ENCODE measurements around the gene HRH2. TPM values are rescaled to one million over a fixed set of nuclear protein-coding genes. Genes with fewer than 3 reads are reported as not detected.

The HRH2 gene
- total RNA-seq, 1 donor from 2014 or later, result 7.5 TPM

- Histone ChIP-seq H3K36me3 (no peaks in the 10 kb centered on the region), H3K27me3 (no peaks in the 10 kb centered on the region), H3K4me1 (no peaks in the 10 kb centered on the region), H3K27ac (no peak overlapping the region), H3K9me3 (no peaks in the 10 kb centered on the region), H3K4me3 (no peak overlapping the region)
- no peak for TF ChIP-seq CTCF (IDR thresholded peaks at IDR 0.05)
- intact Hi-C loops (cut with DNase I), result no loop called here
- DNase-seq (ENCODE audit: low spot score in 2 of 2), result no peak
These were observed 90.8 kb downstream of the HRH2 start for GRCh38 chr5:175748650-175749049.

DNA sequence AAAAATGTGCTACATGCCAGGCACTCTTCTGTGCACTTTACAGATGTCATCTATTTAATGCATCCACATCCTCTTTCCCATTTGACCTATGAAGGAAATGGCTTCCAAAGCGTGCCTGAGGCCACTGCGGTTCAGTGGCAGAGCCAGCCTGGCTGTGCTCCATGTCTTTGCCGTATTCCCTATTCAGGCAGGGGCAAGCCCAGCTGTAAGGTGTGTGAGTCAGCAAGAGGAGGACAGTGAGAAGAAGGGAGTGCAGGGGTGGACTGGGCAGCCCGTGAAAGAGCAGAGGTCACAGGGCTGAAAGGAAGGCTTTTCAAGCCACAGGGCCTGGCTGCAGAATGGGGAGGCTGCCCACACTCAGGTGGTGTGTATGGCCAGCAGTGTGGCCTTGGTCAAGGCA lies 91.7 kb downstream of the HRH2 start:
- no peak for DNase-seq (ENCODE audit: low spot score in 2 of 2)
- Histone ChIP-seq H3K4me1 (no peaks in the 10 kb centered on the region), H3K9me3 (no peaks in the 10 kb centered on the region), H3K36me3 (no peaks in the 10 kb centered on the region), H3K4me3 (no peak overlapping the region), H3K27me3 (no peaks in the 10 kb centered on the region), H3K27ac (no peak overlapping the region)
- intact Hi-C loops (cut with DNase I), result no loop called here
- no peak for TF ChIP-seq CTCF (IDR thresholded peaks at IDR 0.05)

GRCh38 chr5:175750511-175750931 lies 92.7 kb downstream of the HRH2 start:
- Histone ChIP-seq H3K9me3 (no peaks in the 10 kb centered on the region), H3K27ac (no peak overlapping the region), H3K27me3 (no peaks in the 10 kb centered on the region), H3K4me3 (no peak overlapping the region), H3K36me3 (no peaks in the 10 kb centered on the region), H3K4me1 (no peaks in the 10 kb centered on the region)
- no peak for TF ChIP-seq CTCF (IDR thresholded peaks at IDR 0.05)
- no peak for DNase-seq (ENCODE audit: low spot score in 2 of 2)
- intact Hi-C loops (cut with DNase I), result no loop called here

DNA sequence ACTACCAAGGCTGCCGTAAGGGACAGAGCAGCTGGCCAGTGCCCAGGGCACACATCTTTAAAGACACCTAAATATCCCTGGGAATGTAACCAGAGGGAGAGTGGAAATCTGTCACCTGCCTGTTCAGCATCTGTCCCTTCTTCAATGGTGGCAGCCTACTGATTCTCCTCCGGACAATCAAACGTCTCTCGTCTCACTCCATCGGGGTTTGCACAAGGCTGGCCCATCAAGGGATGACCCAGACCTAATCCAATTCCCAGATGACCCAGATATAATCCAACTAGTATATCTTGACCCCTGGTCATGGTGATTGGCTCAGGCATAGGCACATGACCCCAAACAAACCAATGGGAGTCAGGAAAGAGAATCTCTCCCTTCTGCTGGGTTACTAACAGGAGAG lies 93.5 kb downstream of the HRH2 start:
- Histone ChIP-seq H3K9me3 (no peaks in the 10 kb centered on the region), H3K27me3 (no peaks in the 10 kb centered on the region), H3K36me3 (no peaks in the 10 kb centered on the region), H3K27ac (no peak overlapping the region), H3K4me3 (no peak overlapping the region), H3K4me1 (no peaks in the 10 kb centered on the region)
- no peak for DNase-seq (ENCODE audit: low spot score in 2 of 2)
- no peak for TF ChIP-seq CTCF (IDR thresholded peaks at IDR 0.05)
- intact Hi-C loops (cut with DNase I), result no loop called here

DNA sequence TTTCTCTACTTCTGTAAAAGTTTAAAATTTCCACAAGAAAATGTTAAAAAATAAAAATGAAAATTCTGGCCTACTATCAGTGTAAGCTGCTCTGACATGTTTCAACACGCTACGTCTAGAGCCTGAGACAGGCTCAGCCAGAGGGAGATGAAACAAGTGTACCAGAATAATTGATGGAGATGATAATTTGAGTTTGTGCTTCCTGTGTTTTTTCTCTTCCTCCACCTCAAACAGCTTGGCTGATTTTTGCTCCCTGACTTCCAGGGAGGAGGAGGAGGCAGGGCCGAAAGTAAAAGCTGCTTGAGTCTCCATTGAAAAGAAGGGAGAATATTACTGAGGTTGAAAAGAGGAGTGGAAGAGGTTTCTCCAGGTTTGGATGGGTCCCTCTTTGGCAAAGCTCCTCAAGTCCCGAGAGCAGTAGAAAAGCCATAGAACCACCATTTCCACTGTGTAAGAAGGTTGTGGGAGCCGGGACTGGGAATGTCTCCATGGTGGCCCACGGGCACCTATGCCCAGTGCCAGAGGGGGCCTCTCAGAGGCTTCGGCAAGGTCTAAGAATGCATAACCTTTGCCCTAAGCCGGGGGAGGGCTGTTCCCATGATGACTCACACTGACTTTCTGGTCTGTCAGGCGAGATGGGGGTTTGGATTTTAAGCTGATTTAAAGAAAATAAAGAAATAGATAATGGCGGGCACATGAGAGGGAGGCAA lies 95.1 kb downstream of the HRH2 start:
- Histone ChIP-seq H3K9me3 (no peaks in the 10 kb centered on the region), H3K27ac (no peak overlapping the region), H3K27me3 (no peaks in the 10 kb centered on the region), H3K4me1 (no peaks in the 10 kb centered on the region), H3K36me3 (no peaks in the 10 kb centered on the region), H3K4me3 (no peak overlapping the region)
- intact Hi-C loops (cut with DNase I), result no loop called here
- no peak for TF ChIP-seq CTCF (IDR thresholded peaks at IDR 0.05)
- DNase-seq (ENCODE audit: low spot score in 2 of 2), result no peak
